ENCODE measurements around the gene DGKG. TPM values are rescaled to one million over a fixed set of nuclear protein-coding genes. Genes with fewer than 3 reads are reported as not detected.
A peak's percentile ranks its signal among the peaks of the same experiment; 100 is the strongest.

Gene DGKG
- total and polyA plus RNA-seq, 9 of the 15 experiments (the other 6 are each of a cell fraction or from before 2014, with no cell fraction given), result 0.01 to 0.36 (median 0.15) TPM

DNA sequence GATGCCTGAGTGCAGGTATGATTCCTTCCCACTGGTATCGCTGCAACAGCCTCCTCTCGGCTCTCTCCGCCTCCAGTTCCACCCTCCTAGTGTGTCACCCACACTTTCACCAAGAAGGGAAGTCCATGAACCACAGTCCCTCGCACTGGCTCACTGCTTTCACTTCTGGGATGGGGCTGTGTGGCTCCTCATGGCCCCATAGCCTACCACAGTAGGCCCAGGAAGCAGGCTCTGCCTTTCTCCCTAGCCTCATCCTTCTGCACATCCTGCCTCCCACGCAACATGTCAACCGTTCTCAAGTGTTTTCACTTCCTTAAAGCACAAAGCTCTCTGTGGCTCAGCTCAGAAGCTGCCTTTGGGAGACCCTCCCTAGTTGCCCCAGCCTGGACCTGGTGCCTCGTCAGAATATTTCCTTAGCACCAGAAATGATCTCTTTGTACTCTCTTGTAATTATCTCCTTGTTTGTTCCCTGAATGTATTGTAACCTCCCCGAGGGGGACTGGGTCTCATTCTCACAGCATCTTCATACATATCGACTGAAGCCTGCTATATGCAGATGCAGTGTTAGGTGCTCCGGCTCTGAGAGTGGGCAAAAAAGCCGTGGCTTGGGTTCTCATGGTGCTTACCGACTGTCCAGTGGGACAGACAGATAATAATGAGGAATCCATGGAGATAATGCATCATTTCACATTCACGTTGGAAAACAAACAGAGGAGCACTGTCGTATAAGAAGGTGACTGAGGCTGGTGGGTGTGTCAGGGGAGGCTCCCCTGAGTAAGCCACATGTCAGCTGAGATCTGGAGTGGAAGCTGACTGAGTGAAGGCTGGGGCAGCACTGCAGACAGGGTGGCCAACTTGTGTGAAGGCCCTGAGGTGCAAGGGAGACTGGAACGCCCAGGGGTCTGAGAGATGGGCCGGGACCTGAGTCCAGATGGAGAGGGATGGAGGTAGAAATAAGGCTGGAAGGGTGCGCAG, 107.1 kb downstream of the DGKG start:
- no peak overlapping the region for H3K9ac ChIP-seq (ENCODE audit: insufficient read depth in 1 of 2, low read depth in 2 of 2, low read length in 2 of 2)
- no TSS peak for BruUV-seq (replicated peaks)

More for the DNA sequence above, 107.1 kb downstream of the DGKG start:
- TF ChIP-seq CTBP1 (IDR thresholded peaks at IDR 0.05; ENCODE audit: borderline replicate concordance) (peak; percentile 63), ETS2 (tag; IDR thresholded peaks at IDR 0.05; ENCODE audit: borderline replicate concordance, poor library complexity, severe bottlenecking) (no peak), ETV1 (tag; conservative IDR thresholded peaks at IDR 0.05; ENCODE audit: low read depth) (peak; percentile 26; the same call in 1 of the 2 replicates)
- no peaks in the 10 kb centered on the region for H3K36me3 ChIP-seq (ENCODE audit: control insufficient read depth, insufficient read depth, low read length)
- no peaks in the 10 kb centered on the region for H3K9me3 ChIP-seq (replicated peaks; ENCODE audit: control insufficient read depth, insufficient read depth, low read depth, low read length)
- intact Hi-C loops (cut with micrococcal nuclease) (loop anchor here (5.0 kb wide), 1 partner anchor 362 kb away; no protein-coding TSS in a partner anchor), in situ Hi-C loops (cut with MboI) (loop anchor here (5.0 kb wide), 1 partner anchor 287 kb away; the partner anchor contains the start of gene CRYGS)
- H3K4me3 ChIP-seq, result no peak overlapping the region
- FAIRE-seq (no peak), ATAC-seq (no peak), DNase-seq (ENCODE audit: extremely low read depth in 1 of 4, low spot score in 3 of 4) (no peak)
- ChIA-PET POLR2A (interaction anchor here (0.6 to 1.1 kb wide), 3 partner anchors 49 to 268 kb away, joined by 3 read pairs; no protein-coding TSS in a partner anchor), CTCF (ENCODE audit: low intra/inter-chr PET ratio) (no interaction called here)
- 4% methylated on average over 17 of the region's 17 CpGs for WGBS (ENCODE audit: insufficient coverage, low coverage, missing lambda C conversion rate)
- H3K9me1 ChIP-seq (ENCODE audit: control insufficient read depth, insufficient read depth, low read length), result no peaks in the 10 kb centered on the region
- H3K4me2 ChIP-seq (ENCODE audit: insufficient read depth, low read length), result no peak overlapping the region
- no peak overlapping the region for H3K27ac ChIP-seq (ENCODE audit: extremely low read depth, low read depth, low read length)
- H3K79me2 ChIP-seq (ENCODE audit: control insufficient read depth, insufficient read depth, low read length), result no peaks in the 10 kb centered on the region
- 0 out of 2 replicates have a peak, but pooled peaks cover 5% of the 10 kb centered on the region for H4K20me1 ChIP-seq (replicated peaks; ENCODE audit: control insufficient read depth, insufficient read depth, low read length)
- peaks cover 4 to 7% of the 10 kb centered on the region in 2 experiments; a peak in 3 of 5 replicates for H3K4me1 ChIP-seq (replicated peaks in 1 of 2; ENCODE audit: control insufficient read depth in 2 of 2, insufficient read depth in 2 of 2, low read length in 2 of 2)
- H3K27me3 ChIP-seq (ENCODE audit: control insufficient read depth in 2 of 2, insufficient read depth in 2 of 2, low read length in 2 of 2), result peaks cover 26 to 67% of the 10 kb centered on the region in 2 experiments; a peak in 4 of 5 replicates
- H2AFZ ChIP-seq (ENCODE audit: low read depth, low read length), result no peak overlapping the region
